Aorta (tissue), 5 donors: ENCODE data around the gene CFAP54. TPM values are rescaled to one million over a fixed set of nuclear protein-coding genes. Genes with fewer than 3 reads are reported as not detected.

Experiments used
- ATAC-seq: fragments of 200-7000 bp; cut with Tn5 transposase; one replicate; pipeline ENCODE4 v1.9.1; 2022; ENCODE audit warnings: moderate library complexity; ENCODE audit not compliant: low FRiP score
- DNase-seq, 2 donors: peaks; one replicate each; pipeline ENCODE4 v3.0.0-alpha.2; 2020
- H3K27ac ChIP-seq, 2 donors: one replicate each; pipeline ENCODE4 v1.5.1; 2013; ENCODE audit warnings: low read length in 2 of 2, mild to moderate bottlenecking in 2 of 2, moderate library complexity in 2 of 2, control low read depth in 1 of 2, inconsistent platforms in 1 of 2, low read depth in 1 of 2
- H3K27me3 ChIP-seq, 2 donors: one replicate each; pipeline ENCODE4 v1.6.1; 2013; ENCODE audit warnings: control low read depth in 1 of 2, low read length in 1 of 2, mild to moderate bottlenecking in 1 of 2, moderate library complexity in 1 of 2; ENCODE audit not compliant: insufficient read depth in 2 of 2, control insufficient read depth in 1 of 2
- H3K36me3 ChIP-seq, 2 donors: one replicate each; pipeline ENCODE4 v1.6.1; 2013; ENCODE audit warnings: control low read depth in 1 of 2, low read length in 1 of 2, mild to moderate bottlenecking in 1 of 2; ENCODE audit not compliant: insufficient read depth in 2 of 2, control insufficient read depth in 1 of 2
- H3K4me1 ChIP-seq, 2 donors: one replicate each; pipeline ENCODE4 v1.6.1; 2013; ENCODE audit warnings: low read length in 2 of 2, control low read depth in 1 of 2, mild to moderate bottlenecking in 1 of 2, moderate library complexity in 1 of 2; ENCODE audit not compliant: insufficient read depth in 2 of 2, control insufficient read depth in 1 of 2
- H3K4me3 ChIP-seq, 2 donors: one replicate each; pipeline ENCODE4 v1.5.1; 2013; ENCODE audit warnings: low read length in 2 of 2, control low read depth in 1 of 2, mild to moderate bottlenecking in 1 of 2
- H3K9me3 ChIP-seq: one replicate; pipeline ENCODE4 v1.6.1; 2013; ENCODE audit warnings: mild to moderate bottlenecking, low read length; ENCODE audit not compliant: control insufficient read depth
- WGBS, 2 donors: extraction: QIAGEN DNeasy Blood & Tissue Kit; methylation state at CpG; one replicate each; pipeline ENCODE4 v1.1.7; 2013; 5-methylcytosine and 5-hydroxymethylcytosine counted together
- intact Hi-C, 2 donors: fragments of 100-400 bp; cut with DNase I; formaldehyde crosslinking; loops; one replicate each; pipeline versions ENCODE4 v1.14.2 to v1.15.0; 2022
- polyA plus RNA-seq, 2 donors: library from polyadenylated mRNA; stranded (reverse); fragments of 200-250 nt; gene quantifications; one replicate each; pipeline ENCODE4 v1.2.3, GENCODE V29; 2013
- total RNA-seq, 2 donors: library from RNA; stranded (reverse); fragmentation: NEBNext Ultra II Directional; extraction: Animal tissue kit (Norgen Biotek cat#: 25700); gene quantifications; one replicate each; pipeline ENCODE4 v1.2.1, GENCODE V29; 2021
- donor health status: healthy with polysubstance abuse.
- donor health status: Bipolar disorder and iron deficiency.
- donor health status: DM: no; HTN: no; CAD: no.
- donor health status: DM: no; HTN: no; CAD: no.
- donor health status: DM: yes; HTN: yes; CAD: no.

CFAP54 gene
- total and polyA plus RNA-seq, 4 donors, result 0.15 to 2.2 (median 0.91) TPM; not detected in 1

- no peaks in the 10 kb centered on the region for H3K36me3 ChIP-seq
- peak; percentile 90 to 96 for DNase-seq
- H3K4me3 ChIP-seq, result peak within 1 kb of the TSS; percentile 87 to 88
- H3K27ac ChIP-seq, result peak within 1 kb of the TSS in 1 of 2 donors; percentile 50
- peak; percentile 95 for ATAC-seq
- 0 to 1% methylated on average over 50 to 68 of the region's 68 CpGs for WGBS, 2 donors
- intact Hi-C loops, result no loop called here
- no peaks in the 10 kb centered on the region for H3K9me3 ChIP-seq
- peaks cover 0 to 3% of the 10 kb centered on the region in 2 donors for H3K4me1 ChIP-seq
- H3K27me3 ChIP-seq, result no peaks in the 10 kb centered on the region
These were observed 417.7 kb downstream of the CFAP54 start, which contains the start of gene NEDD1 for GRCh38 chr12:96906849-96907670. TSS of gene NEDD1 (plus strand) at chr12:96907257. CDS start at chr12:96909760, 2,503 bp downstream.

- ATAC-seq (peak; percentile 51), DNase-seq (no peak)
- intact Hi-C loops, result no loop called here
- H3K27me3 ChIP-seq, result no peaks in the 10 kb centered on the region
- peak overlapping the region; percentile 87 to 88 for H3K4me3 ChIP-seq
- 7 to 8% methylated on average over 23 of the region's 23 CpGs for WGBS, 2 donors
- peaks cover 0 to 3% of the 10 kb centered on the region in 2 donors for H3K4me1 ChIP-seq
- H3K9me3 ChIP-seq, result no peaks in the 10 kb centered on the region
- H3K36me3 ChIP-seq, result no peaks in the 10 kb centered on the region
- peak overlapping the region in 1 of 2 donors; percentile 50 for H3K27ac ChIP-seq
These were observed 418.5 kb downstream of the CFAP54 start for GRCh38 chr12:96907671-96908422.

- Histone ChIP-seq H3K9me3 (no peaks in the 10 kb centered on the region), H3K4me3 (no peak overlapping the region), H3K4me1 (peaks cover 0 to 3% of the 10 kb centered on the region in 2 donors), H3K27ac (no peak overlapping the region), H3K27me3 (no peaks in the 10 kb centered on the region), H3K36me3 (no peaks in the 10 kb centered on the region)
- intact Hi-C loops, result no loop called here
- WGBS, 2 donors, result 81 to 85% methylated on average over 3 of the region's 3 CpGs
- DNase-seq (no peak), ATAC-seq (no peak)
These were observed 419.0 kb downstream of the CFAP54 start for GRCh38 chr12:96908423-96908675.

GRCh38 chr12:96912261-96912660, 422.9 kb downstream of the CFAP54 start:
- ATAC-seq (no peak), DNase-seq (no peak)
- H3K9me3 ChIP-seq, result no peaks in the 10 kb centered on the region

GRCh38 chr12:96912943-96913342, 423.6 kb downstream of the CFAP54 start:
- no peak overlapping the region for H3K27ac ChIP-seq
- no peak for ATAC-seq
- H3K36me3 ChIP-seq, result no peaks in the 10 kb centered on the region
- H3K4me3 ChIP-seq, result no peak overlapping the region
- H3K27me3 ChIP-seq, result no peaks in the 10 kb centered on the region
- no peaks in the 10 kb centered on the region for H3K9me3 ChIP-seq
- H3K4me1 ChIP-seq, result peaks cover 0 to 3% of the 10 kb centered on the region in 2 donors
- intact Hi-C loops, result no loop called here
- WGBS, 2 donors, result 90 to 95% methylated on average over 2 of the region's 2 CpGs
- DNase-seq, result no peak

More at GRCh38 chr12:96912261-96912660, 422.9 kb downstream of the CFAP54 start:
- 51 to 54% methylated on average over 2 of the region's 2 CpGs for WGBS, 2 donors
- no peaks in the 10 kb centered on the region for H3K36me3 ChIP-seq
- no peak overlapping the region for H3K4me3 ChIP-seq
- no peaks in the 10 kb centered on the region for H3K27me3 ChIP-seq
- H3K4me1 ChIP-seq, result peaks cover 0 to 3% of the 10 kb centered on the region in 2 donors
- intact Hi-C loops, result no loop called here
- no peak overlapping the region for H3K27ac ChIP-seq

GRCh38 chr12:96919510-96920210, 430.3 kb downstream of the CFAP54 start:
- DNase-seq, result no peak
- H3K36me3 ChIP-seq, result no peaks in the 10 kb centered on the region
- no peak for ATAC-seq
- H3K9me3 ChIP-seq, result no peaks in the 10 kb centered on the region
- 94 to 95% methylated on average over 2 of the region's 2 CpGs for WGBS, 2 donors
- no peaks in the 10 kb centered on the region for H3K27me3 ChIP-seq
- no peak overlapping the region for H3K27ac ChIP-seq
- no peak overlapping the region for H3K4me3 ChIP-seq
- H3K4me1 ChIP-seq, result peaks cover 0 to 2% of the 10 kb centered on the region in 2 donors
- intact Hi-C loops, result no loop called here

Other genes starting within 250 kb of the CFAP54 start
- gene CDK17, start 89.1 kb upstream of the CFAP54 start, total RNA-seq, result 10 to 100 TPM; 41.5 to 69.7 TPM
- gene CDK17, start 89.1 kb upstream of the CFAP54 start, polyA plus RNA-seq, result 10 to 100 TPM in 1 of 2 donors, 1 to 10 TPM in 1; 5.3 to 13.9 TPM